GM19438 (cell line): ENCODE measurements around the gene NEU1.
"Not testable (repeated sequence)": the region's sequence is repeated elsewhere in the genome, so short reads cannot be mapped to it uniquely, and the experiment has no call there.

Experiments used
- ATAC-seq: cut with Tn5 transposase; IDR thresholded peaks from one replicate; pipeline ENCODE4 v1.9.1; 2021; ENCODE audit warnings: low read depth; ENCODE audit not compliant: unreplicated experiment

NEU1 gene

GRCh38 chr6:31822036-31822821, 40.4 kb downstream of the NEU1 start:
- ATAC-seq: no peak

GRCh38 chr6:31821301-31822035, 41.2 kb downstream of the NEU1 start:
- no peak for ATAC-seq

GRCh38 chr6:31820399-31820798, 42.2 kb downstream of the NEU1 start:
- ATAC-seq: not testable (repeated sequence)

- no peak for ATAC-seq
Observed at GRCh38 chr6:31819871-31820299, 42.7 kb downstream of the NEU1 start.

- not testable (repeated sequence) for ATAC-seq
Observed at GRCh38 chr6:31817929-31818511, 44.6 kb downstream of the NEU1 start.

GRCh38 chr6:31817133-31817928, 45.3 kb downstream of the NEU1 start:
- not testable (repeated sequence) for ATAC-seq

GRCh38 chr6:31815025-31815838, 47.4 kb downstream of the NEU1 start, which contains the start of the genes HSPA1A and HSPA1L:
Gene HSPA1A, plus strand, starts transcription at chr6:31815543. Its CDS starts 214 bp downstream, at chr6:31815757.
Gene HSPA1L, minus strand, starts transcription at chr6:31815283. Its CDS starts 3,311 bp downstream, at chr6:31811972.
- ATAC-seq: no peak

GRCh38 chr6:31814677-31815024, 48.0 kb downstream of the NEU1 start:
- ATAC-seq: no peak

GRCh38 chr6:31813465-31813849, 49.2 kb downstream of the NEU1 start:
- no peak for ATAC-seq

- ATAC-seq: no peak
Observed at GRCh38 chr6:31811645-31812044, 51.0 kb downstream of the NEU1 start.

- ATAC-seq: not testable (repeated sequence)
Observed at GRCh38 chr6:31808599-31808998, 54.0 kb downstream of the NEU1 start.
